Right ventricle myocardium inferior (tissue), 1 donor: ENCODE data around the gene HSPA1B. TPM values are rescaled to one million over a fixed set of nuclear protein-coding genes. Genes with fewer than 3 reads are reported as not detected.
"Not testable (repeated sequence)": the region's sequence is repeated elsewhere in the genome, so short reads cannot be mapped to it uniquely, and the experiment has no call there.

Experiments
- ATAC-seq: fragments of 200-7000 bp; cut with Tn5 transposase; one replicate; pipeline ENCODE4 v1.9.1; 2020; ENCODE audit warnings: mild to moderate bottlenecking, moderate library complexity
- DNase-seq: peaks from one replicate; pipeline ENCODE4 v3.0.0; 2021; ENCODE audit errors: missing footprints
- intact Hi-C: fragments of 100-400 bp; cut with DNase I; formaldehyde crosslinking; loops from one replicate; pipeline ENCODE4 v1.11.0; 2022
- total RNA-seq: library from RNA; stranded (reverse); fragmentation: NEBNext Ultra II Directional; extraction: Animal tissue kit (Norgen Biotek cat#: 25700); gene quantifications from one replicate; pipeline ENCODE4 v1.2.1, GENCODE V29; 2021
- donor health status: DM: no; HTN: yes; CAD: no; lungs with severe emphysema.

Gene HSPA1B
- total RNA-seq, 1 donor from 2014 or later = 215 TPM

- no peak for DNase-seq
- ATAC-seq = no peak
- intact Hi-C loops = loop anchor here (10.0 kb wide), 1 partner anchor 180 kb away; the partner anchor contains the start of gene LY6G5C
Observed at GRCh38 chr6:31864818-31865204, 37.3 kb downstream of the HSPA1B start.

DNA sequence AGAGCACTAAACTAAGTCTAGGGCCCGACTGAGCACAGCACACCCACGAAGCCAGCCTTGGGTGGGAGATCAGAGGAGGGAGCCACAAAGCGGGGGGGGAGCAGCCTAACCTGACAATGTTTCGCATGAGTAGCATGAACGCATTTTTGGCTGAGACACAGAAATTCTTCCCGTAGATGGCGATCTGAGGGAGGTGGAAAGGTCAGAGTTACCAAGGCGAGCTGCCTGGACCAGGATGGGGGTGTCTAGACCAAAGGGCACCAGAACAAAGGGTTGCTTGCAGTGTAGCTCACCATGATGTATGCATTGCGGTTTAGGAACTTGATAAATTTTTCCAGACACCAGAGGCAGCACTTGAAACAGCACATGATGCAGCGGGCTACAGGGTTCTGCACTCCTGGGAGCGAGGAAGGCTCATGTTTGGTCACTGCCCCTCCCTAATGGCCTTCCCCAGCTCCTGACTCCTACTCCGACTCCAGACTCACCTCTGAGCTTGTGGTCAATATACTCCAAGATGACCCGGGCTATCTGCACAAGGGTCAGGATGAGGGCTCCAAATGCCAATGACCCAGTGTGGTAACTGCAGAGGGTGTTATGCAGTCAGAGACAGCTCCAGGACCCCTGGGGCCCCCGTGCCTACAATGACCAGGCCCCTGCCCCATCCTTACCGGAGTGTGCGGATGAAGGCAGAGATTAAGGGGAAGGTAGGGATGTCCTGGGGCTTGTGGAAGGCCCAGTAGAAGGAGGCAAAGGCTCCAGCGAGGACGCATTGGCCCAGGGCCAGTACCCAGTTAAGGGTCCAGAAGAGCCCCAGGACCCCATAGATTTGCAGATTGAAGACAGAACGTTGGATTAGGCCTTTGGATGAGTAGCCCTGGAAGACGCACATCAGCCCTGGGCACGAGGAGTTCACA lies 37.9 kb downstream of the HSPA1B start:
- DNase-seq (no peak), ATAC-seq (no peak)
- intact Hi-C loops = loop anchor here (10.0 kb wide), 1 partner anchor 181 kb away; the partner anchor contains the start of gene LY6G5C

DNA sequence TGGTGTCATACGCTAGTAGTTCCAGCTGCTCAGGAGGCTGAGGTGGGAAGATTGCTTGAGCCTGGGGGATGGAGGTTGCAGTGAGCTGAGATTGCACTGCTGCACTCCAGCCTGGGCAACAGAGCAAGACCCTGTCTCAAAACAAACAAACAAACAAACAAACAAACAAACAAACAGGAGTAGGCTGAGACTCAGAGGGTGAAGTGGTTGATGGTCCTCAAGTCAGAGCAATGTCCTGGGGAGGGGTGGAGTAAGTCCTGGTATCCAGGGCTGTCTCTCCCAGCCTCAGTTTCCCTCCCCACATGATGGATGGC lies 41.1 kb downstream of the HSPA1B start:
- DNase-seq, ATAC-seq: not testable (repeated sequence)
- intact Hi-C loops = loop anchor here (10.0 kb wide), 1 partner anchor 184 kb away; the partner anchor contains the start of gene LY6G5C

DNA sequence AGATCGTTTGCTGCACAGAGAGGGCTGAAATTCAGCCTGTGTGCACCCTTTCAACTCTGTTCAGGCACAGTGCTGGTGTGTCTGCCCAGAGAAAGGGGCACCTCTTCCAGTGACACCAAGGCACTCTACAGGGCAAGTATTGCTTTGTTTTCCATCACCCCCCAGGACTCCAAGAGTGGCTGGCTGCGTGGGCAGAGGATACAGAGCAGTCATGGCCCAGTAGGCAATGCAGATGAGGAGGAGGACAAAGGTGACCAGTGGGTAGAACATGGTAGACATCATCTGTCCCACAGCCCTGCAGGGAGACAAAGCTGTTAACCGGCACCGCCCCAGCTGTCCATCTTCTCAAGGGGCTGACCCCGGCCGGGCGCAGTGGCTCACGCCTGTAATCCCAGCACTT lies 41.8 kb downstream of the HSPA1B start:
- intact Hi-C loops = loop anchor here (10.0 kb wide), 1 partner anchor 185 kb away; the partner anchor contains the start of gene LY6G5C

GRCh38 chr6:31870385-31870921 lies 42.9 kb downstream of the HSPA1B start:
- intact Hi-C loops = no loop called here
- ATAC-seq (no peak), DNase-seq (peak; percentile 17)

More for the DNA sequence above, 41.8 kb downstream of the HSPA1B start:
- ATAC-seq (no peak), DNase-seq (no peak)

GRCh38 chr6:31871046-31871659 lies 43.6 kb downstream of the HSPA1B start:
- peak; percentile 1 for DNase-seq
- intact Hi-C loops = no loop called here
- ATAC-seq = no peak

DNA sequence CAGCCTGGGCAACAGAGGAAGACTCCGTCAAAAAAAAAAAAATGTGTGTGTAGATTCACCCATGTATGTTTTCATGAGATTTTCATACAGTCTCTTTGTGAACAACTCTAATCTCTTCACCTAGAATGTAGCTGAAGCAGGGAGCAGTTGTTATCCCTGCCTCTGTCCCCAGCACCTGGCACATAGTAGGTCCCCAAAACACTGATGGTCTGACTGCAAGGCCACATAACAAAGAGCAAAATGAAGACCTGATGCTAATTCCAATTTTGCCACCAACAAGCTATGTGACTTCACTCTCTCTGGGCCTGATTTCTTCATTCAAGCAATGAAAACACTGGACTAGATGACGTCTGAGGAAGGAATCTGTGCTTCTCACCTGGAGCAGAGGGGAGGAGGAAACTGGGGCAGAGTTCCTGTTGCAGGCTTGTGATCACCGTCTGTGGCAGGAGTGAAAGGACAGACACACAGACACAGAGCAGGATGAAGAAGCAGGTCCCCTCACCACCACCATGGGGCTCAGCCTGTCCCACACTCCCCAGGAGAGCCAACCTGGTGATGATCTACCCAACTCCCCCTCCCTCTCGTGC lies 46.6 kb downstream of the HSPA1B start:
- intact Hi-C loops = no loop called here
- ATAC-seq (no peak), DNase-seq (peak; percentile 3)

GRCh38 chr6:31874836-31875572 lies 47.5 kb downstream of the HSPA1B start:
- peak; percentile 45 for DNase-seq
- intact Hi-C loops = no loop called here

DNA sequence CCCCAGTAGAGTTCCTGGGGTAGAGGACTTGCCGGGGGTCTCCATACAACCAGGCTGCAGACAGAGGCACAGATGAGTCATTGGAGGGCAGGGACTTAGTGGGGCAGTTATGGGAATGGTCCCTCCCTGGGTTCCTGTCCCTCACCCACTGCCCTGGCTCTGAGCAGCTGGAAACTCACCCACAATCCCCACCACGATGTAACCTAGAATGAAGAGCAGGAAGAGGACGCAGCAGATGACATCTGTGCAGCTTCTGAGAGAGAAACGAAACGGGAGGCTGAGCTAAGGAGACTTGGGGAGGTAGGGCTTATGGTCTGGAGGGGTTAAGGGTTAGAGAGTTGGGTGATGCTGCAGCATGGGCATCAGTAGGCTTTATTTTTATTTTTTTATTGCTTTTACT lies 48.3 kb downstream of the HSPA1B start:
- DNase-seq (no peak), ATAC-seq (no peak)
- intact Hi-C loops = no loop called here

More at GRCh38 chr6:31874836-31875572, 47.5 kb downstream of the HSPA1B start:
- ATAC-seq = no peak

DNA sequence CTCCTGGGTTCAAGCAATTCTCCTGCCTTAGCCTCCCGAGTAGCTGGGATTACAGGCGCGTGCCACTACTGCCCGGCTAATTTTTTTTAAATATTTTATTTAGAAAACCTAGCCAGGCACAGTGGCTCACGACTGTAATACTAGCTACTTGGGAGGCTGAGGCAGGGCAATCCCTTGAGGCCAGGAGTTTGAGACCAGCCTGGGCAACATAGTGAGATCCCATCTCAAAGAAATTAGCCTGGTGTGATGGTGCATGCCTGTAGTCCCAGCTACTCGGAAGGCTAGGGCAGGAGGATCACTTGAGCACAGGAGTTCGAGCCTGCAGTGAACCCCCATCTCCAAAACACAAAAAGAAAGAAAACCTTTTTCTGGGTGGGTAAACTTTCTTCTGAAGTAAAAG lies 48.8 kb downstream of the HSPA1B start:
- intact Hi-C loops = no loop called here
- DNase-seq = peak; percentile 43

DNA sequence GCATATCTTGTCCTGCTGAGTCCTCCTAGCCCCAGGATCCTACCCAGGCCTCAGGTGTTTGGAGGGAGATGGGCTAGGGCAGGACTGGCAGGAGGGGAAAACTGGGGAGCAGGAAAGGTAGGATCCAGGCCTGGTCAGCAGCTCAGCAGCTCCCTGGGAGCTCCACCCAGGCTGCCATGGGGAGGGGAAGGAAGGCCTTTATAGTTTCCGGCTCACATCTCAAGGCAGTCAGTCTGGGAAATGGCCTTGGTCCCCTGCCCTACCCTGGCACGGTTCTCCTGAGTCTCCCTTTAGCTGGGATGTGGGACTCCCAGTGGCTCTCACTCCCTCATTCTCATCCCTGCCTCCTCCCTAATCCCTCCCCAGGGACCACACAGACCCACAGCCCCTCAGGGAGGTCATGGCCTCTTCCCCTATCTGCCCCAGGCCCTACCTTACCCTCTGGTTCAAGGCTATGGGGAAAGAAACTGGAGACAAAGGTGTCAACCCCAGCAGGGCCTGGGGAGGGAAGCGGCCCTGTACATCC lies 49.6 kb downstream of the HSPA1B start:
- ATAC-seq (no peak), DNase-seq (no peak)
- intact Hi-C loops = no loop called here

More for the DNA sequence above, 48.8 kb downstream of the HSPA1B start:
- ATAC-seq = no peak

DNA sequence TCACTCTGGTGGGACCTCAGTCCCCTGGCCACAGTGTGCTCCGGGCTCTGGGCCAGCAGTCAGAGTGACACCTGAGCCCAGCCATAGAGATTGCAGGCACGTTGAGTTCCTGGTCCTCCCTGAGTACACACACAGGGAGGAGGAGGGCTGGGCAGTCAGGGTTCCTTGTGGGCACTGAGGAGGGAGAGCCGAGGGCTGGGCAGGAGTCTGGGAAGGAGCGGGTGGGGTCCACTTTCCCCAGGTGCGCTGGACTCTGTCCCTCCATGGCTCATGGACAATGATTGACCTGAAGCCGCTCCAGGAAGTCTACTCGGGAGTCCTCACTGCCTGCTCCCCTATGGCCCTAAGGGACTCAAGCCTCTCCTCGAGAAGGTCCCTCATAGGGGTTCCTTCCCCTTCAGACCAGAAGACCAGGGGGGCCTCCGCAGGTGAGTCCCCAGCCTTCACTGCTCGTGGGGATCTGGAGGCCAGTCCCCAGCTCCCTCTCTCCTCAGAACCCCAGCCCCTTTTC lies 50.2 kb downstream of the HSPA1B start:
- intact Hi-C loops = no loop called here
- no peak for ATAC-seq
- DNase-seq = peak; percentile 20

DNA sequence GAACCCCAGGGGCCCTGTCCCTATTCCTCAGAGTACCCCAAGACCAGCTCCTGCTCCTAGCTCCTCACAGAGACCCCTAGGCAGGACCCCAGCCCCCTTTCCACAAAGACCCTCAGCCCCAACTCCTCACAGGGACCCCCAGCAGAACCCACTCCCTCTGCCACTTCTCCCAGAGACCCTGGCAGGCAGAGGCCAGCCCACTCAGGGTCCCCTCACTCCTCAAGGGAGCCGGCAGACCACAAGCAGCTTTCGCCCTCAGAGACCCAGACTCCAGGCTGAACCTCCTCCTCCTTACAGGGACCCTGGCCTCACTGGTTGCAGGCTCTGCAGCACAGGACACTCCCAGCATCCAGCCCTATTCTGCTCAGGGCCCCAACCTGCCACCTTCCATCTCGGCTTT lies 50.7 kb downstream of the HSPA1B start:
- DNase-seq (peak; percentile 6), ATAC-seq (no peak)
- intact Hi-C loops = no loop called here

GRCh38 chr6:31878726-31879125 lies 51.2 kb downstream of the HSPA1B start, which contains the start of gene SLC44A4:
SLC44A4 (minus strand) TSS chr6:31878997; CDS start chr6:31878980, 17 bp downstream.
- intact Hi-C loops = no loop called here
- DNase-seq (peak; percentile 53), ATAC-seq (no peak)

- ATAC-seq (no peak), DNase-seq (no peak)
- intact Hi-C loops = no loop called here
Observed at GRCh38 chr6:31879143-31879542, 51.6 kb downstream of the HSPA1B start.
